ENCODE measurements around the gene ANKRD44.

GRCh38 chr2:197013098-197013497, 297.5 kb downstream of the ANKRD44 start:
- TF ChIP-seq CTCF (IDR thresholded peaks at IDR 0.05 in 4 of 5, conservative IDR thresholded peaks at IDR 0.05 in 1 of 5) (no peak), POLR2A (IDR thresholded peaks at IDR 0.05) (no peak)

Data from gastrocnemius medialis (tissue), 4 donors.